T-helper 1 cell treated with Interleukin-12 subunit alpha and Interleukin-12 subunit beta and Interleukin-4 antibody, amounts not matched to agents 30 ng/mL and 1 ng/mL, for 36 hours (primary cell): ENCODE results near the gene ADCY9. TPM values are rescaled to one million over a fixed set of nuclear protein-coding genes. Genes with fewer than 3 reads are reported as not detected.
"Not testable (repeated sequence)": the region's sequence is repeated elsewhere in the genome, so short reads cannot be mapped to it uniquely, and the experiment has no call there.

Experiments
- intact Hi-C: fragments of 100-400 bp; cut with micrococcal nuclease; formaldehyde crosslinking; loops from one replicate; pipeline ENCODE4 v1.15.1; 2024
- total RNA-seq: library from RNA; stranded (reverse); gene quantifications from 2 replicates; pipeline ENCODE4 v1.2.3, GENCODE V29; 2022

Gene ADCY9
- total RNA-seq, 1 donor from 2014 or later: 13.6 TPM

DNA sequence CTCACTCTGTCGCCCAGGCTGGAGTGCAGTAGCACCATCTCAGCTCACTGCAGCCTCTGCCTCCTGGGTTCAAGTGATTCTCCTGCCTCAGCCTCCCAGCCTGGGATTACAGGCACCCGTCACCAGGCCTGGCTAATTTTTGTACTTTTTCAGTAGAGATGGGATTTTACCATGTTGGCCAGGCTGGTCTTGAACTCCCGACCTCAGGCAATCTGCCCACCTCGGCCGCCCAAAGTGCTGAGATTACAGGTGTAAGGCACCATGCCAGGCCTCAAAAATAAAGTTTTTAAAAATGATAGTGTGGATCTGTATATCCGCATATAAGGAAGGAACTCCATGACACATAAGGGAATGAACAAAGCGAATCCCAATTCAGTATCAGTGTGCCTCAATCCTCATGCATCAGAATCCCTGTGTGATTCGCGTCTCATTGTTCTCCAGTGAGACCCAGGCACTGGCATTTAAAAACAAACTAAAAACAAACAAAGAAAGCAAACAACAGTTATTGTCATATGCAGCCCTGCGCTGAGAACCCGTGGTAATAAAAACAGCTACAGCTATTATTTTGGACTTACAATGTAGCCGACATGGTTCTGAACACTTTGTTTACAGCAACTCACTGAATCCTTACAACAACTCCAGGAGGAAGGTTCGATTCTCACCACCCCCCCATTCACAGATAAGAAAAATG lies 181.6 kb downstream of the ADCY9 start:
- intact Hi-C loops: no loop called here

GRCh38 chr16:3927147-3927546 lies 189.1 kb downstream of the ADCY9 start:
- intact Hi-C loops: not testable (repeated sequence)

DNA sequence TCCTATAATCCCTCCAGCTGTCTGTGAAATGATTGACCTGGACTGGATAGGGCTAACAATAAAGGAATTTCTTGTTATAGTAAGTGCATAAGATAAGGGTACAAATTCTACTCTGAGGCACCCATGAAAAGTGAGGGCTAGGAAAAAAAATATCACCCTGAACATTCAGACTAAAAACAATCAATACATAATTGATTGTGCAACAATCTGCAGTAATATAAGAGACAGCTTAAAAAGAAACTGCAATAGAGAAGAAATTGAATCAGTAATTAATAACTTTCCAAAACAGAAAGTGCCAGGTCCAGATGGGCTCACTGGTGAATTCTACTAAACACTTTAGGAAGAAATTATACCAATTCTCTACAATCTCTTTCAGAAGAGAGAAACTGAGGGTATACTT lies 191.5 kb downstream of the ADCY9 start:
- intact Hi-C loops: no loop called here

DNA sequence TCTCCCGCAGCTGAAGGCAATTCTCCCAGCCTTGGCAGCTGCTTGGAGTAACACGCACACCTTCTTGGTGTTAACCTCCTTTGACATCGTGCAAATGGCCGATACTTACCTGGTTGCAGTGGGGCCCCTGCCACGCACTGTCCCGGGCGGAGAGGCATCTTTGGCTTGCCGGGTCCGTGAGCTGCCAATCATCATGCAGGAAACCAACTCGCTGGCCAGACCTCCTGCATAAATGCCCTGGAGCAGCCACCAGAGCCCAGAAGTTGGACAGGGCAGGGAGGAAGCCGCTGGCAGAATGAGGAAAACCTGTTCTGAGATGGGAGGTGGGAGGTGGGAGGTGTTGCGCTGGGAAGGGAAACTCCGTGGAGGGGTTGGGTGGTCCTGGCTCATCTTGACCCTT lies 194.0 kb downstream of the ADCY9 start:
- intact Hi-C loops: no loop called here

- intact Hi-C loops: no loop called here
Measured at GRCh38 chr16:3920206-3920605, 196.0 kb downstream of the ADCY9 start.

- intact Hi-C loops: no loop called here
Measured at GRCh38 chr16:3919413-3919812, 196.8 kb downstream of the ADCY9 start.

- intact Hi-C loops: no loop called here
Measured at GRCh38 chr16:3915426-3916260, 200.6 kb downstream of the ADCY9 start.

- intact Hi-C loops: no loop called here
Measured at GRCh38 chr16:3912897-3913296, 203.3 kb downstream of the ADCY9 start.

Other genes starting within 250 kb of the ADCY9 start
- gene CREBBP, start 235.7 kb downstream of the ADCY9 start, total RNA-seq: 68.8 and 82.1 TPM in 2 replicates
- not detected in 2 replicates for gene SRL, start 125.6 kb upstream of the ADCY9 start, total RNA-seq
- 19.5 and 20.9 TPM in 2 replicates for gene TFAP4, start 156.6 kb upstream of the ADCY9 start, total RNA-seq
- 0.34 and 0.51 TPM in 2 replicates for gene GLIS2, start 199.6 kb upstream of the ADCY9 start, total RNA-seq
- gene PAM16, start 234.9 kb upstream of the ADCY9 start, total RNA-seq: 41.1 and 48.6 TPM in 2 replicates